H1 (cell line): ENCODE measurements around the gene ACP3. TPM values are rescaled to one million over a fixed set of nuclear protein-coding genes. Genes with fewer than 3 reads are reported as not detected.

Source experiments
- CTCF ChIA-PET: fragments of 300-600 bp; sonication (Branson Sonifier 250); formaldehyde crosslinking; loops from one replicate; lab custom pipeline; 2021; ENCODE audit not compliant: partially characterized antibody; lab: Charles Lee
- POLR2A ChIA-PET: fragments of 300-600 bp; sonication (Branson Sonifier 250); formaldehyde crosslinking; loops from one replicate; lab custom pipeline; 2021; ENCODE audit warnings: inconsistent platforms; ENCODE audit not compliant: partially characterized antibody; lab: Charles Lee
- DNase-seq, 2 experiments: peaks; one replicate each; pipeline versions ENCODE4 v3.0.0 to v3.0.0-alpha.2; 2010 to 2022; ENCODE audit warnings: low spot score in 2 of 2, low read depth in 1 of 2, mixed read lengths in 1 of 2
- FAIRE-seq: peaks from 2 replicates; lab custom pipeline; 2011; peaks lifted over from hg19 to GRCh38; lab: Jason Lieb, UNC
- H2AFZ ChIP-seq: 2 replicates; pipeline ENCODE4 v1.8.1; 2012; ENCODE audit warnings: low read length, inconsistent platforms
- H2AK5ac ChIP-seq: 2 replicates; pipeline ENCODE4 v1.6.1; 2013; ENCODE audit warnings: low read depth, low read length
- H2BK120ac ChIP-seq: replicated peaks from 2 replicates; pipeline ENCODE3; 2013; ENCODE audit warnings: low read depth, low read length, inconsistent platforms
- H2BK12ac ChIP-seq: 2 replicates; pipeline ENCODE4 v1.6.1; 2013; ENCODE audit warnings: low read depth, low read length
- H2BK15ac ChIP-seq: 2 replicates; pipeline ENCODE4 v1.6.1; 2013; ENCODE audit warnings: low read length
- H2BK20ac ChIP-seq: 2 replicates; pipeline ENCODE4 v1.6.1; 2013; ENCODE audit warnings: low read length
- H2BK5ac ChIP-seq: 2 replicates; pipeline ENCODE4 v1.6.1; 2013; ENCODE audit warnings: low read depth, low read length
- H3K14ac ChIP-seq: 2 replicates; pipeline ENCODE4 v1.6.1; 2013; ENCODE audit warnings: inconsistent platforms; ENCODE audit not compliant: insufficient read length
- H3K18ac ChIP-seq: 2 replicates; pipeline ENCODE4 v1.6.1; 2013; ENCODE audit warnings: low read length; ENCODE audit errors: extremely low read depth
- H3K23ac ChIP-seq: 2 replicates; pipeline ENCODE4 v1.6.1; 2013; ENCODE audit warnings: inconsistent platforms; ENCODE audit not compliant: insufficient read length
- H3K23me2 ChIP-seq: 2 replicates; pipeline ENCODE4 v1.6.1; 2013; ENCODE audit warnings: low read depth, low read length
- H3K27ac ChIP-seq: 2 replicates; pipeline ENCODE4 v1.6.1; 2011; ENCODE audit warnings: low read depth, low read length, inconsistent platforms
- H3K27me3 ChIP-seq, 4 experiments: replicated peaks in 1 of 4; 1 replicate in 1 of 4; 2 replicates in 3 of 4; pipeline versions ENCODE4 v1.6.1 to v1.8.1; 2011 to 2013; ENCODE audit warnings: low read length in 3 of 4, mild to moderate bottlenecking in 3 of 4, inconsistent platforms in 2 of 4, mixed read lengths in 2 of 4, moderate library complexity in 1 of 4; ENCODE audit not compliant: control insufficient read depth in 3 of 4, insufficient read depth in 3 of 4; ENCODE audit errors: extremely low read depth in 1 of 4
- H3K36me3 ChIP-seq, 4 experiments: 2 replicates each; pipeline versions ENCODE4 v1.6.1 to v1.8.1; 2011 to 2013; ENCODE audit warnings: mild to moderate bottlenecking in 4 of 4, low read length in 3 of 4, moderate library complexity in 2 of 4, control low read depth in 1 of 4, inconsistent platforms in 1 of 4; ENCODE audit not compliant: insufficient read depth in 4 of 4, control insufficient read depth in 2 of 4
- H3K4ac ChIP-seq: replicated peaks from 2 replicates; pipeline ENCODE3; 2013; ENCODE audit warnings: low read length, low read depth, mixed read lengths, inconsistent platforms; ENCODE audit not compliant: insufficient read length
- H3K4me1 ChIP-seq, 4 experiments: replicated peaks in 1 of 4; 1 replicate in 1 of 4; 2 replicates in 3 of 4; pipeline versions ENCODE4 v1.6.1 to v1.8.1; 2011 to 2013; ENCODE audit warnings: low read length in 3 of 4, inconsistent platforms in 2 of 4, mixed read lengths in 1 of 4; ENCODE audit not compliant: insufficient read depth in 4 of 4, control insufficient read depth in 3 of 4
- H3K4me2 ChIP-seq, 2 experiments: 2 replicates each; pipeline versions ENCODE4 v1.6.1 to v1.8.1; 2011 to 2013; ENCODE audit warnings: low read depth in 2 of 2, low read length in 2 of 2, control low read depth in 1 of 2, inconsistent platforms in 1 of 2, mild to moderate bottlenecking in 1 of 2; ENCODE audit not compliant: insufficient read depth in 1 of 2
- H3K4me3 ChIP-seq, 4 experiments: fragments of 200-600, 300-600 bp in 1 of 4; sonication (generic), shearing (Covaris generic), sonication (Bioruptor Twin) in 1 of 4; 2 replicates each; pipeline versions ENCODE4 v1.5.1 to v1.8.1; 2011 to 2016; ENCODE audit warnings: low read length in 4 of 4, low read depth in 3 of 4, control low read depth in 2 of 4, inconsistent platforms in 2 of 4, mild to moderate bottlenecking in 2 of 4, mixed read lengths in 1 of 4, moderate library complexity in 1 of 4; ENCODE audit not compliant: insufficient read depth in 2 of 4; ENCODE audit errors: extremely low read depth in 1 of 4
- H3K56ac ChIP-seq: replicated peaks from 2 replicates; pipeline ENCODE3; 2013; ENCODE audit warnings: low read depth, mild to moderate bottlenecking, mixed read lengths, low read length, inconsistent platforms; ENCODE audit not compliant: insufficient read length
- H3K79me1 ChIP-seq: 2 replicates; pipeline ENCODE4 v1.6.1; 2013; ENCODE audit warnings: low read depth, low read length, control low read depth
- H3K79me2 ChIP-seq, 2 experiments: 2 replicates each; pipeline versions ENCODE4 v1.6.1 to v1.8.1; 2012 to 2013; ENCODE audit warnings: low read length in 2 of 2, mild to moderate bottlenecking in 2 of 2, inconsistent platforms in 1 of 2; ENCODE audit not compliant: insufficient read depth in 2 of 2, control insufficient read depth in 1 of 2
- H3K9ac ChIP-seq, 4 experiments: replicated peaks in 1 of 4; 1 replicate in 1 of 4; 2 replicates in 3 of 4; pipeline versions ENCODE4 v1.6.1 to v1.8.1; 2011 to 2013; ENCODE audit warnings: low read depth in 3 of 4, low read length in 3 of 4, control low read depth in 2 of 4, mild to moderate bottlenecking in 2 of 4, moderate library complexity in 2 of 4, inconsistent platforms in 1 of 4; ENCODE audit errors: extremely low read depth in 1 of 4
- H3K9me3 ChIP-seq, 2 experiments: 2 replicates each; pipeline versions ENCODE4 v1.6.1 to v1.8.1; 2012 to 2013; ENCODE audit warnings: mild to moderate bottlenecking in 2 of 2, moderate library complexity in 2 of 2, control low read depth in 1 of 2, inconsistent platforms in 1 of 2, low read depth in 1 of 2, low read length in 1 of 2, mixed read lengths in 1 of 2; ENCODE audit not compliant: insufficient read depth in 2 of 2
- H4K20me1 ChIP-seq, 2 experiments: replicated peaks in 1 of 2; 2 replicates each; pipeline versions ENCODE3 to v1.8.1; 2011 to 2013; ENCODE audit warnings: inconsistent platforms in 2 of 2, low read length in 2 of 2, mild to moderate bottlenecking in 1 of 2; ENCODE audit not compliant: insufficient read depth in 2 of 2, control insufficient read depth in 1 of 2
- H4K5ac ChIP-seq: 2 replicates; pipeline ENCODE4 v1.6.1; 2013; ENCODE audit warnings: low read length, low read depth, mixed read lengths, inconsistent platforms; ENCODE audit not compliant: insufficient read length
- H4K8ac ChIP-seq: 2 replicates; pipeline ENCODE4 v1.8.0; 2013; ENCODE audit warnings: mild to moderate bottlenecking, moderate library complexity, low read length, inconsistent platforms; ENCODE audit not compliant: insufficient read depth; ENCODE audit errors: extremely low read depth
- H4K91ac ChIP-seq: replicated peaks from 2 replicates; pipeline ENCODE3; 2013; ENCODE audit warnings: low read length, mixed read lengths, inconsistent platforms; ENCODE audit not compliant: insufficient read length
- ATF3 ChIP-seq: IDR thresholded peaks from 2 replicates; pipeline ENCODE4 v1.6.1; 2011; ENCODE audit warnings: low read depth, mild to moderate bottlenecking, low read length; ENCODE audit not compliant: insufficient read depth
- CBX8 ChIP-seq: fragments of 300-800, 300-1000 bp; sonication (generic); IDR thresholded peaks from 2 replicates; pipeline ENCODE4 v1.7.1; 2016; ENCODE audit warnings: low read depth, low read length, borderline replicate concordance
- EGR1 ChIP-seq: IDR thresholded peaks from 2 replicates; pipeline ENCODE4 v1.6.1; 2011; ENCODE audit warnings: low read depth, low read length, borderline replicate concordance
- EP300 ChIP-seq, 2 experiments: IDR thresholded peaks; 1 replicate in 1 of 2; 2 replicates in 1 of 2; pipeline ENCODE4 v1.6.1; 2011 to 2012; ENCODE audit warnings: low read depth in 2 of 2, low read length in 2 of 2, mild to moderate bottlenecking in 2 of 2, borderline replicate concordance in 1 of 2, inconsistent platforms in 1 of 2, moderate library complexity in 1 of 2
- KDM4A ChIP-seq: IDR thresholded peaks from one replicate; pipeline ENCODE4 v1.7.1; 2012; ENCODE audit warnings: low read depth, mild to moderate bottlenecking, moderate library complexity, low read length, inconsistent platforms; ENCODE audit not compliant: severe bottlenecking
- RBBP5 ChIP-seq: IDR thresholded peaks from 2 replicates; pipeline ENCODE4 v1.7.1; 2012; ENCODE audit warnings: low read depth, mild to moderate bottlenecking, inconsistent platforms, low read length, moderate library complexity, borderline replicate concordance
- RFX5 ChIP-seq: IDR thresholded peaks from 2 replicates; pipeline ENCODE4 v1.6.1; 2011; ENCODE audit warnings: low read depth, low read length, improper control_type of control experiment, borderline replicate concordance
- RNF2 ChIP-seq: fragments of 200-900, 300-1000 bp; sonication (generic); IDR thresholded peaks from 2 replicates; pipeline ENCODE4 v1.7.1; 2016; ENCODE audit warnings: borderline replicate concordance, low read depth, mild to moderate bottlenecking, antibody characterized with exemption, low read length; ENCODE audit not compliant: poor library complexity, severe bottlenecking; ENCODE audit errors: missing control alignments
- SIX5 ChIP-seq: IDR thresholded peaks from 2 replicates; pipeline ENCODE4 v1.6.1; 2011; ENCODE audit warnings: mild to moderate bottlenecking, low read depth, low read length
- SUZ12 ChIP-seq: fragments of 200-600 bp; sonication (generic); IDR thresholded peaks from 2 replicates; pipeline ENCODE4 v1.6.1; 2012; ENCODE audit warnings: mild to moderate bottlenecking, inconsistent platforms, low read length, moderate library complexity, mixed read lengths
- ZNF274 ChIP-seq: IDR thresholded peaks from 2 replicates; pipeline ENCODE4 v1.7.0; 2012; ENCODE audit warnings: low read length, borderline replicate concordance; ENCODE audit errors: extremely low read depth
- WGBS, 2 experiments: shearing (Covaris generic) in 1 of 2; methylation state at CpG; one replicate each; pipeline versions ENCODE4 v1.1.6 to v1.1.7; 2013 to 2015; ENCODE audit warnings: low lambda C conversion rate in 2 of 2, mixed read lengths in 2 of 2, inconsistent platforms in 1 of 2, low coverage in 1 of 2, missing lambda C conversion rate in 1 of 2; ENCODE audit not compliant: insufficient replicate concordance in 2 of 2, insufficient coverage in 1 of 2, insufficient read length in 1 of 2; ENCODE audit errors: extremely low coverage in 1 of 2, missing lambda C conversion rate in 1 of 2; 5-methylcytosine and 5-hydroxymethylcytosine counted together
- polyA plus RNA-seq, 7 experiments: library from polyadenylated mRNA; depleted of rRNA in 3 of 7; stranded (reverse) in 5 of 7; unstranded in 2 of 7; fragments of >200 nt in 5 of 7; fragments of 200-250 nt in 2 of 7; gene quantifications; 1 replicate in 5 of 7; 2 replicates in 1 of 7; 4 replicates in 1 of 7; pipeline versions ENCODE4 v1.2.1 to v1.2.3, GENCODE V29; 2011 to 2013; ENCODE audit warnings: missing spikeins in 2 of 7, mixed read lengths in 2 of 7
- total RNA-seq: library from RNA; stranded (reverse); fragmentation: NEBNext Ultra II Directional; extraction: Animal tissue kit (Norgen Biotek cat#: 25700); gene quantifications from 2 replicates; pipeline ENCODE4 v1.2.1, GENCODE V29; 2021

Gene ACP3
- total and polyA plus RNA-seq, 2 of the 8 experiments (the other 6 are each of a cell fraction or from before 2014, with no cell fraction given): 1.2 to 1.4 TPM

GRCh38 chr3:132315851-132316250 is 1.4 kb upstream of the ACP3 start:
- Histone ChIP-seq H3K56ac (no peak overlapping the region), H3K27me3 (peaks cover 0 to 2% (median 0%) of the 10 kb centered on the region in 4 experiments; a peak in 1 of 7 replicates), H2BK12ac (no peak overlapping the region), H3K14ac (no peak overlapping the region), H3K4me3 (no peak overlapping the region), H2BK20ac (no peak overlapping the region), H3K4me1 (peaks cover 0 to 12% (median 5%) of the 10 kb centered on the region in 4 experiments; a peak in 4 of 7 replicates), H2BK120ac (no peak overlapping the region), H4K91ac (no peak overlapping the region), H3K4me2 (no peak overlapping the region), H3K79me2 (no peaks in the 10 kb centered on the region), H2AK5ac (no peak overlapping the region), H3K79me1 (no peaks in the 10 kb centered on the region), H4K8ac (no peak overlapping the region), H4K20me1 (no peaks in the 10 kb centered on the region), H3K36me3 (no peaks in the 10 kb centered on the region), H2BK15ac (no peak overlapping the region), H2BK5ac (no peak overlapping the region), H3K9ac (no peak overlapping the region), H2AFZ (no peak overlapping the region), H3K9me3 (no peaks in the 10 kb centered on the region), H3K18ac (no peak overlapping the region), H3K23me2 (no peaks in the 10 kb centered on the region), H4K5ac (no peak overlapping the region), H3K23ac (no peak overlapping the region), H3K4ac (no peak overlapping the region), H3K27ac (no peak overlapping the region)
- no peak for DNase-seq
- ChIA-PET CTCF (interaction anchor here (1.1 to 2.0 kb wide), 2 partner anchors 10 to 35 kb away, joined by 3 to 5 read pairs; no protein-coding TSS in a partner anchor), POLR2A (no interaction called here)
- FAIRE-seq: no peak
- TF ChIP-seq SIX5: no peak
- TF ChIP-seq ATF3: no peak
- no peak for TF ChIP-seq RBBP5
- TF ChIP-seq CBX8: no peak
- TF ChIP-seq EP300 (IDR thresholded peaks at IDR 0.05; ENCODE audit: borderline replicate concordance in 1 of 2, low read depth in 2 of 2, low read length in 2 of 2): no peak
- TF ChIP-seq EGR1: no peak
- no peak for TF ChIP-seq SUZ12
- no peak for TF ChIP-seq RNF2
- TF ChIP-seq KDM4A: no peak
- TF ChIP-seq RFX5: no peak
- no peak for TF ChIP-seq ZNF274
- 100% methylated on average over 1 of the region's 1 CpG; no CpG with 5 or more reads in 1 of the 2 experiments for WGBS, 2 experiments
